SU-DHL-6 (cell line): ENCODE measurements around the gene PARVB.

Experiments
- CTCF ChIP-seq: fragments of 200-600 bp; sonication (generic); IDR thresholded peaks from one replicate; pipeline ENCODE4 v1.5.1; 2017; ENCODE audit warnings: antibody characterized with exemption, mild to moderate bottlenecking, low read length, moderate library complexity; ENCODE audit not compliant: insufficient read depth, poor library complexity, severe bottlenecking
- EZH2phosphoT487 ChIP-seq: fragments of 200-600 bp; sonication (generic), shearing (Covaris generic); conservative IDR thresholded peaks from 2 replicates; pipeline ENCODE4 v1.6.1; 2018; ENCODE audit warnings: mild to moderate bottlenecking, antibody characterized with exemption, low read length, moderate library complexity, mixed read lengths

- no peak for TF ChIP-seq CTCF
- no peak for TF ChIP-seq EZH2phosphoT487
These were observed 28.9 kb upstream of the PARVB start for GRCh38 chr22:43995057-43995685.
